CD4-positive, alpha-beta T cell treated with Interleukin-21 for 1 hour (primary cell): Measurements from ENCODE around the gene NBPF4.
"Not testable (repeated sequence)": the region's sequence is repeated elsewhere in the genome, so short reads cannot be mapped to it uniquely, and the experiment has no call there.

ENCODE experiments used
- DNase-seq: peaks from one replicate; pipeline ENCODE4 v3.0.0-alpha.2; 2020

NBPF4 gene

DNA sequence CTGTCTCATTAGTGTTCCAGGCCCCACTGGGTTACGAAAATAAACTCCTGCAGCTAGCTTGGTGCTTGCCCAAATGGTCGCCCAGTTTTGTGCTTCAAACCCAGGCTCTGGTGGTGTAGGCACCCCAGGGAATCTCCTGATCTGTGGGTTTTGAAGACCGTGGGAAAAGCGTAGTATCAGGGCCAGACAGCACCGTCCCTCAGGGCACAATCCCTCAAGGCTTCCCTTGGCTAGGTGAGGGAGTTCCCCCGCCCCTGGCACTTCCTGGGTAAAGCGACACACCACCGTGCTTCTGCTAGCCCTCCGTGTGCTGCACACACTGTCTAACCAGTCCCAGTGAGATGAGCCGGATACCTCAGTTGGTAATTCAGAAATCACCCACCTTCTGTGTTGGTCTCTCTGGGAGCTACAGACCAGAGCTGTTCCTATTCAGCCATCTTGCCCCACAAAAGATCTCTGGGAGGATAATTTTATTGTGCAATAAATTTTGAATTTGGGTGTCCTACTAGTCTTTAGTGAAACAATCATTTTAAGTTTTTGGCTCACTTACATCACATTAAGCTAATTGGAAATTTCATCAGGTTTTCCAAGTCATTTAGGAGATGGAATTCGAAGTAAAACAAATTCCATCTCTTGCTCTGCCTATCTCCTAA lies 34.3 kb downstream of the NBPF4 start:
- peak; percentile 5 for DNase-seq

DNA sequence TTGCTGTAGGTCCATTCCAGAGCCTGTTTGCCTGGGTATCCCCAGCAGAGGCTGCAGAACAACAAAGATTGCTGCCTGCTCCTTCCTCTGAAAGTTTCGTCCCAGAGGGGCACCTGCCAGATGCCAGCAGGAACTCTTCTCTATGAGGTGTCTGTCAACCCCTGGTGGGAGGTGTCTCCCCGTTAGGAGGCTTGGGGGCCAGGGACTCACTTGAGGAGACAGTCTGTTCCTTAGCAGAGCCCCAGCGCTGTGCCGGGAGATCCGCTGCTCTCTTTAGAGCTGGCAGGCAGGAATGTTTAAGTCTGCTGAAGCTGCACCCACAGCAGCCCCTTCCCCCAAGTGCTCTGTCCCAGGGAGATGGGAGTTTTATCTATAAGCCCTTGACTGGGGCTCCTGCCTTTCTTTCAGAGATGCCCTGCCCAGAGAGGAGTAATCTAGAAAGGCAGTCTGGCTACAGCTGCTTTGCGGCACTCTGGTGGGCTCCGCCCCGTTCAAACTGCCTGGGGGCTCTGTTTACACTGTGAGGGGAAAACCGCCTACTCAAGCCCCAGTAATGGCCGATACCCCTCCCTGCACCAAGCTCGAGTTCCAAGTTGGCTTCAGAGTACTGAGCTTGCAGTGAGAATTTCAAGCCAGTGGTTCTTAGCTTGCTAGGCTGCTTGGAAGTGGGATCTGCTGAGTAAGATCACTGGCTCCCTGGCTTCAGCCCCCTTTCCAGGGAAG lies 35.0 kb downstream of the NBPF4 start:
- DNase-seq: no peak

DNA sequence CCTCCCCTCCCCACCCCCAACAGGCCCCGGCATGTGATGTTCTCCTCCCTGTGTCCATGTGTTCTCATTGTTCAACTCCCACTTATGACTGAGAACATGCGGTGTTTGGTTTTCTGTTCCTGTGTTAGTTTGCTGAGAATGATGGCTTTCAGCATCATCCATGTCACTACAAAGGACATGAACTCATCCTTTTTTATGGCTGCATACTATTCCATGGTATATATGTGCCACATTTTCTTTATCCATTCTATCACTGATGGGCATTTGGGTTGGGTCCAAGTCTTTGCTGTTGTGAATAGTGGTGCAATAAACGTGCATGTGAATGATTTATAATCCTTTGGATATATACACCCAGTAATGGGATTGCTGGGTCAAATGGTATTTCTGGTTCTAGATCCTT lies 40.3 kb downstream of the NBPF4 start:
- not testable (repeated sequence) for DNase-seq

DNA sequence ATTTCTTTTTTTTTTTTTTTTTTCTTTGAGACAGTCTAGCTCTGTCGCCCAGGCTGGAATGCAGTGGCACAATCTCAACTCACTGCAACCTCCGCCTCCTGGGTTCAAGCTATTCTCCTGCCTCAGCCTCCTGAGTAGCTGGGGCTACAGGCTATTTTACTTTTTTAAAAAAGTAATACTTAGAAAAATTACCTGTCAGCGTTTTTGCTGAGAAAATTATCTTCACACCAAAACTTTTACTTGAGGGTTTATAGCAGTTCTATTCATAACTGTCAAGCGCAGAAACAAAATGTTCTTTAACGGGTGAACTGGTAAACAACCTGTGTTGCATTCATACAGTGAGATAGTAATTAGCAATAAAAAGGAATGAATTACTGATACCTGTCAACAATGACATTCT lies 42.2 kb downstream of the NBPF4 start:
- DNase-seq: no peak

DNA sequence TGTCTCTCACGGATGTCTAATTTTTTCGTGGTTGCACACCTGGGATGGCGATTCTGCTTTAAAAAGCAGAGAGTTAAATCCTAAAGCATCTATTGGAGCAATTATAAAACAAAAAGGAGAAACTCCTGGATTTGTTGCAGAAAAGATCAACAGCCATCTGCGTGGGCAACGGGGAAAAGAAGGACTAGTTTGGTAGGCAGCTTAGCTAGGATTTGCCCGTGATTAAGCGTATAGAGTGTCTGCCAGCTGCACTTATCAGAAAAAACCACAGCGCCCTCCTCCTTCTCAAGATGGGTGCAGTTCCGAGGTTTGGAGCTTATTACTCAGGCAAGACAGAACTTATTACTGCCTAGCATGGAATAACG lies 43.2 kb downstream of the NBPF4 start:
- DNase-seq: peak; percentile 59

DNA sequence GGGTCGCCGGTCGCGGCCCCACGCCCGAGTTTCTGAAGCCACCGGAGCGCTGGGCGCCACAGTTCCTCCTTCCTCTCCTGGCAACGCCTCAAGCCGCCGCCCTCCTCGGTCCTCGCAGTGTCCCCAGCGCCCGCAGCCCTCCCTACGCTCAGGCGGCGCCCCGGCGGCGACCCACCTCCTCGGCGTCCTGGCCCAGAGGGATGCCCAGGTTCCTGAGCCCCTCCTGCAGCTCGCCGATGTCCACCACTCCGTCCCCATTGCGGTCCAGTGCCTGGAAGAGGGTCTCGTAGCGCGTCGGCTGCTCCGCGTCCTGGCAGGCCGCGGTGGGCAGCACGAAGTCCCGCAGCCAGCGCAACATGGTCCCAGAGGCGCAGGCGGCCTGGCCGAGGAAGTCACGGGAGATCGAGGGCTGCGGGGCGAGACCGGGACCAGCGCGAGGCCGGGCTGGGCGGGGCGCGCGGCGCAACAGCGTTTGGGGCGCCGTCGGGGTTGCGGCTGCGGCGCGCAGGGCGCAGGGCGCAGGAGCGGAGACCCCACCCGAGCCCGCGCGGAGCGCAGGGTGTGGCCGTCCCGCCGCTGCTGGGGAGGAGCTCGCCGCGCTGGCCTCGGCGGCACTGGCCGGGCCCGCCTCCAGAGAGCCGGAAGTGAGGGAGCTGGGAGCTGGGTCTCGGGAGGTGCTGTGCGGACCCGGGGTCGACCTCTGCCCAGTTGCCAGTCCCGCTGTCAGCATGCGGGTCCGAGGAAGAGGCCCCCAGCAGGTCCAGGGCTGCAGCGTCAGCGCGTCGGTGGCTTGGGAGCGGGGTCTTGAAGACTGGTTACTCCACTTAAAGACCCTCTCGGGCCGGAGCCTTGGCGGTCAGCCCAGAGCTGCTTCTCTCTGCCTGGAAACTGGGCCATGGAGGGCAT lies 43.8 kb downstream of the NBPF4 start, which contains the start of gene SLC25A24:
Gene SLC25A24, minus strand, starts transcription at position 563 of the 906 bp plus-strand sequence. Its CDS starts 205 bp downstream, at position 358.
- DNase-seq: peak; percentile 76

DNA sequence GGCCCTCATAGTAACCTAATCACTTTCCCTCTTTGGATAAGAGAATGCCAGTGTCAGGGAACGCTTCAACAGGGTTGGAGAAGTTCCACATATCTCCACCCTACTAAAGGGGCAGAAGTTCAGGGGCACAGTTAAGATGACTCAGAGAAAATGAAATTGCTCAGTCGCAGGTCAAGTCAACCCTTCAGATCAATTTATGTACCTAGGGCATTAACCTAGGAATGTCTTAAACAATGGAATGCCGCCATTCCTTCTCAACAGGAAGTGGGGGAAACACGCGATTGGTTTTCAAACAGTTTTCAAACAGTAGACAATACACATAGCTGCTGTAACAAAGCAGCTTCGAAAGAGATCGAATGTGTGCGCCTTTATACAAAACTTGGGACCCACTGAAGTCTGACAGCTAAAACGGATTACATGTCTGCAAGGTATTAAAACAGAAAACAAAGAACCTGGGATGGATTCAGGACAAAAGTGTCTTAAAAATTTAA lies 44.6 kb downstream of the NBPF4 start:
- DNase-seq: no peak

DNA sequence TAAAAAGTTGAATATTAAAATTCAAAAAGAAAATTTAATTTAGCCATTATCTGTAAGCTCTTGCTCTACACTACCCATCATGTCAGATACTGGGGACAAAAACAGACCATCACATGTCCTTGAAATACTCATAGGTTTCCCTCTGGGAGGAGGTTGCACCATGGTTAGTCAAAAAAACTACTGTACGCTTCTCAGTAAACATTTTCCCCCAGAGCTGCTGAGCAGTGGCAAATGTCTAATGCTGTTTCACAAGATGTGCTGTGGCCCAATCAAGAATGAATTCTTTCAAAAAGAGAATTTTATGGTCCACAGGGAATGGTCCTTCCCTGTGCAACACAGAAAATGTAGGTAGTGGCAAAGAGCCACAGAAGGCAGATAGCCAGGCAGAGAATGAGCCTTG lies 49.8 kb downstream of the NBPF4 start:
- DNase-seq: no peak

DNA sequence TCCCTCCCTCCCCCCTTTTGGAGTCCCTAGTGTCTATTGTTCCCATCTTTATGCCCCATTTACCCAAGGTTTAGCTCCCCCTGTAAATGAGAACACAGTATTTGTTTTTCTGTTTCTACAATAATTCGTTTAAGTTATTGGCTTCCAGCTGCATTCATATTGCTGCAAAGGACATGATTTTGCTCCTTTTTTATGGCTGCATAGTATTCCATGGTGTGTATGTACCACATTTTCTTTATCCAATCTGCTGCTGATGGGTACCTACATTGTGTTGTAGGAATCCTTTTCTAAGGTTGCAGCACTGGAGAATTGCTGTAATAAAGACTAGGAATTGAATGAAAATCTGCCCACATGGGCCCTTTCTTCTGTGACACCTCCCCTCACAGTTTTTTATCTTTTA lies 50.5 kb downstream of the NBPF4 start:
- no peak for DNase-seq

DNA sequence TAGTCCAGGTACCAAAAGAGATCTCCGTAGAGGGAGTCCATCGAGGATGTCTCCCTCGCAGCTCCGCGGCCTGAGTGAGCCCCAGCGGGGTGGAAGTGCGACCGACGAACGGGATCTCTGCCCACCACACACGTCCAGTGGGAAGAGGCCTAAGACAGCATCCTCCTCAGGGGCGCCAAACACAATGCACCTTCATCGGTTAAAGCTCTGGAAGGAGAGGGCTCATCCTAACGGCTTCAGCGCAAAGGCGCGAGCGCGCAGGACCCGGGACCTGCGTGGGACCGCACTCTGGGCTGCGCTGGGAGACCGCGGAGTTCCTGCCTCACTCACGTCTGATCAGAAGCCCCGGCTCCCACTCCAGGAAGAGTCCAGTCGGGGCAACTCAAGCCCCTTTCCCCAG lies 51.3 kb downstream of the NBPF4 start:
- DNase-seq: no peak

DNA sequence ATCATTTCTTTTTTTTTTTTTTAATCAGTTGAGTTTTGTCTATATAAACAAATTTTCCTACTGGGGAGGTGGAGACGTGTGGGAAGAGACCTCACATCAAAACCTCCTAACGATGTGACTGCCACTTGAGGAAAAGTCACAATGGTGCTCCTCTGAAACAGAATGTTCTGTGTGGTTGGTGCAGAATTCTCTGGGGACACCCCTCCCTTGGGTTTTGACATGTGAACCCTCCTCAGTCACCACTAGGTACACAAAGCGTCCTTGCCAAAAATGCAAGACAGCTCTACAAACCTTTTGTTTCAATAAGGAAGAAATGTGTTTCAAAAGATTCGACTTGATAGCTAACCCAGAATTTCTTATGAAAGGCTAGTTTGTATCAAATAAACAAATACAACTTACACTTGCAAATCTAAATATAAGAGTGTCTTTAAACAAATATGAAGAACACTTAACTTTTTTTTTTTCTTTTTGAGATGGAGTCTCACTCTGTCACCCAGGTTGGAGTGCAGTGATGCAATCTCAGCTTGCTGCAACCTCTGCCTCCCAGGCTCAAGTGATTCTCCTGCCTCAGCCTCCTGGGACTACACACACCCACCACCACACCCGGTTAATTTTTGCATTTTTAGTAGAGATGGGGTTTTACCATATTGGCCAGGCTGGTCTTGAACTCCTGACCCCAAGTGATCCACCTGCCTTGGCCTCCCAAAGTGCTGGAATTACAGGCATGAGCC lies 53.0 kb downstream of the NBPF4 start:
- no peak for DNase-seq

DNA sequence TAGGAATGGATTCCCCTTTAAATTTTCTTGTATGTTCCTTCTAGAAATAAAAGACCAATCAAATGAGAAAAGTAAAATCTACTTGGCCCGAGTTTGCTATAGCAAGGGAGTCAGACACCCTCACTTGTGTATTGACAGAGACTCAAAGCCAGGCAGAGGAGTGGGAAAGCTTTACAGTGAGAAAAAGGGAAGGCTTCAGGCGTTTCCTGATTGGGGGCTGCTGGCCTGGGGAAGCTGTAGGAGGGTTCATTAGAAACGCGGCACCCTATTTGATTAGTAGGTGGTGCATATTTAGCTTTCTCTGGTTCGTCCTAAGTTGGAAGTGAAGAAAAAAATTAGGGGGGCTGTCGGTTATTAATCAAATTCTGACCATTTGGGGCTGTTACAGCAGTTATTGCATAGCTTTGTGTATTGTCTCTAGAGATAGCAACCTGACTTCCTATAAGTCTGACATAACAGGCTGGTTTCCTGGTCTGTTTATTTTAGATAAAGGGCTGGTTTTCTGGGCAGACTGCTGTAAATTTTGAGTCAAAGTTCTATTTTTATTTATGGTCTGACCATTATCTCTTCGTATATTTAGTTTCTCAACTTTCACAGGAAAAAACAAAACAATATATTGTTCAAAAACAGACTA lies 53.8 kb downstream of the NBPF4 start:
- no peak for DNase-seq

DNA sequence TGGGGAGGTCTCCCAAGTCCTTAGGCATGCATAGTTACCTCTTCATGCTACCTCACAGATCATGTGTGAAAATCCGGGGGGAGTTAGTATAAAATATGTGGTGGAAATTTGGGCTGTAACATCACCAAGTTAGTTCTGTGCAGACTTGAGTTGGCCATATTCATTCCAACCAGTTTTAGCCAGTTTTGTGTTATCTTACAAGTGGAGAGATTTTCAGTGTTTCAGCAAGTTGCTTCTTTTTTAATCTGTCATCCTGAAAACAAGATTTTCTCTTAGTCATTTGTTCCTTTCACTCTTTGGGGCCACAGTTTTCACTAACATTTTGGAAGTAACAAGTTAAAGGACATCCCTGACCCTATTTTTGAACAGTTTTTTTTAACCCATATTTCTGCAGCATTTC lies 55.1 kb downstream of the NBPF4 start:
- no peak for DNase-seq

DNA sequence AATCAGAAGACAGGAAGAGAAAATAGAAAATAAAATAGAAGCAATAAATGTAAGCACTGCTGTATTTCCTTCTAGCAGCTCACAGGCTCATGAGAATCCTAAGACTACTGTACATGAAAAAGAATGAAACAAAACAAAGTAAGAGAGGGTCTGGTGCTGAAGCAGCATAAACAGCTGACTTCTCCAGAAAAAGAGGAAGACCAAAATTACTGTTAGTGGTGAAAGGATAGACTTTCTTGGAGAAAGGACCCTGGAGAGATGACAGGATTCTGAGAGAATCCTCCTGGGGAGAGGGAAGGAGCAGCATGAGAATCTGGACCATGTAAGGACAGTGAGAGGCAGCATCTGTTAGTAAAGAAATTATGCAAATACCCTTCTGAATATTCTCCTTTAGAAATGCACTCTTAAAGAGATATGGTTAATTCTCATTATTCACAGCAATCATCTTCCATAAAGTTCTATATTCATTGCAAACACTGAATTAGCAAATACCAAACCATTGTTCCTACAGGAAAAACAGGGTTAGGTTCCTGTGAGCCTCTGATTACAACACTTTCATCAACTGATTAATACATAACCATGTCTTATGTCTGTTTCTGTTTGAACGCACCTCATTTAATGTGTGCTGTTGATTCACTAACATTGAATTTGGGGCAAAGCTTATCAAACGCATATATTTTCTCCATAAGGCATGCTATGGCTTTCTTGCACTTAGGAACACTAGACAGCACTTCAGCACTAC lies 60.7 kb downstream of the NBPF4 start:
- no peak for DNase-seq

DNA sequence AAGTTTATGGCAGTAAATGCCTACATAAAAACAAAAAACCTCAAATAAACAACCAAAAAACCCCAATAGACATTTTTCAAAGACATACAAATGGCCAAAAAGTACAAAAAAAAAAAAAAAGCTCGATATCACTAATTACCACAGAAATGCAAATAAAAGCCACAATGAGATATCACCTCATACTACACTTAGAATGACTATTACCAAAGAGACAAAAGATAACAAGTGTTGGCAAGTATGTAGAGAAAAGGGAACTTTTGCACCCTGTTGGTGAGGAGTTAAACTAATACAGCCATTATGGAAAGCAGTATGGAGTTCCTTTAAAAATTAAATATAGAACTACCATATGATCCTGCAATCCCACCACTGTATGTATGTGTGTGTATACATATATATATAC lies 64.9 kb downstream of the NBPF4 start:
- DNase-seq: no peak
